Measurements from ENCODE around the gene ALLC.

DNA sequence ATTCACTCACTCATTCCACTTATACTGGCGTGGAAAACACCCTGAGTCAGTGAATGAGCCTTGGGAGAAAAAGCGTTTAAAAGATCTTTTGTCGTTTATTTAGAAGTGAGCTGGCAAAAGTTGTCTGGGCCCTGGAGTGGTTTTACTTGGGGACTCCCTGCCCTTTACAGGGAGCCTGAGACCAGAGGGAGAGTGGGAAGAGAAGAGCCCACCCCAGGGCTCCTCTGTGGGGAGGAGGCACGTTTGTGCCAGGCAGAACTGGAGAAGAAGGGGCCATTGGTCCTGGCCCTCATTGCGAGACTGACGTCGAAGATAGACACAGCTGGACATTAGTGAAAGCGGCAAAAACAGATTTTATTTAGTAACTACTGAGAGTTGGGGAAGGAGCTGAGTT lies 71.1 kb downstream of the ALLC start:
- TF ChIP-seq ZNF274 (IDR thresholded peaks at IDR 0.05; ENCODE audit: insufficient read depth, insufficient read length) (no peak), CTCF (IDR thresholded peaks at IDR 0.05 in 2 of 3, conservative IDR thresholded peaks at IDR 0.05 in 1 of 3; ENCODE audit: control insufficient read depth in 2 of 3, extremely low read depth in 1 of 3, insufficient read depth in 1 of 3, low read depth in 3 of 3, low read length in 3 of 3) (no peak)

Data from GM12878 (cell line).